Heart left ventricle (tissue), 16 donors: ENCODE measurements around the gene LIN28B. TPM values are rescaled to one million over a fixed set of nuclear protein-coding genes. Genes with fewer than 3 reads are reported as not detected.
"Not testable (repeated sequence)": the region's sequence is repeated elsewhere in the genome, so short reads cannot be mapped to it uniquely, and the experiment has no call there.

Experiments used
- ATAC-seq, 4 donors: fragments of 200-7000 bp; cut with Tn5 transposase; one replicate each; pipeline ENCODE4 v1.9.1; 2020 to 2022; ENCODE audit warnings: moderate library complexity in 4 of 4, mild to moderate bottlenecking in 3 of 4, moderate number of reproducible peaks in 1 of 4
- DNase-seq, 5 donors: peaks; one replicate each; pipeline ENCODE4 v3.0.0-alpha.2; 2020
- H3K27ac ChIP-seq, 12 donors: fragments of 200-600 bp; sonication (generic) in 4 of 12; one replicate each; pipeline versions ENCODE4 v1.5.0 to v1.8.0; 2016 to 2022; ENCODE audit warnings: mild to moderate bottlenecking in 2 of 12
- H3K27me3 ChIP-seq, 9 donors: fragments of 200-600 bp; sonication (generic) in 2 of 9; one replicate each; pipeline versions ENCODE4 v1.5.1 to v1.8.0; 2016 to 2022; ENCODE audit warnings: mild to moderate bottlenecking in 3 of 9
- H3K36me3 ChIP-seq, 9 donors: fragments of 200-600 bp; sonication (generic) in 2 of 9; one replicate each; pipeline versions ENCODE4 v1.5.0 to v1.8.0; 2018 to 2022; ENCODE audit warnings: mild to moderate bottlenecking in 2 of 9
- H3K4me1 ChIP-seq, 12 donors: fragments of 200-600 bp; sonication (generic) in 4 of 12; one replicate each; pipeline versions ENCODE4 v1.5.0 to v1.8.0; 2016 to 2022; ENCODE audit warnings: mild to moderate bottlenecking in 3 of 12
- H3K4me3 ChIP-seq, 12 donors: fragments of 200-600 bp; sonication (generic) in 4 of 12; one replicate each; pipeline versions ENCODE4 v1.5.0 to v1.8.0; 2017 to 2022; ENCODE audit warnings: mild to moderate bottlenecking in 9 of 12, moderate library complexity in 4 of 12
- H3K9me3 ChIP-seq, 12 donors: fragments of 200-600 bp; sonication (generic) in 4 of 12; one replicate each; pipeline versions ENCODE4 v1.5.0 to v1.8.0; 2016 to 2022; ENCODE audit warnings: mild to moderate bottlenecking in 1 of 12
- POLR2A ChIP-seq, 2 donors: fragments of 450-650 bp; IDR thresholded peaks; one replicate each; pipeline ENCODE4 v1.6.1; 2017; ENCODE audit warnings: antibody characterized with exemption in 2 of 2, mild to moderate bottlenecking in 2 of 2, moderate library complexity in 2 of 2
- WGBS, 4 donors: extraction: QIAGEN DNeasy Blood & Tissue Kit in 2 of 4; methylation state at CpG; one replicate each; pipeline versions ENCODE4 v1.1.5 to v1.1.7; 2013 to 2018; 5-methylcytosine and 5-hydroxymethylcytosine counted together
- intact Hi-C, 10 donors: fragments of 100-400 bp; cut with DNase I; formaldehyde crosslinking; loops; one replicate each; pipeline versions ENCODE4 v1.11.1 to v1.14.2; 2022
- polyA plus RNA-seq, 2 donors: library from polyadenylated mRNA; stranded (reverse); fragments of 200-250 nt; gene quantifications; one replicate each; pipeline ENCODE4 v1.2.3, GENCODE V29; 2013
- total RNA-seq, 9 donors: library from RNA; depleted of rRNA in 2 of 9; stranded (reverse); fragments of >200 nt in 2 of 9; fragmentation: NEBNext Ultra II Directional in 3 of 9; extraction: Animal tissue kit (Norgen Biotek cat#: 25700) in 3 of 9; gene quantifications; one replicate each; pipeline versions ENCODE4 v1.1.0 to v1.2.4, GENCODE V29; 2016 to 2023
- TF ChIP-seq, protein P1 (sequence below), 12 donors: fragments of 200-600 bp; sonication (generic) in 4 of 12; IDR thresholded peaks; one replicate each; pipeline versions ENCODE4 v1.5.0 to v1.8.0; 2018 to 2022; ENCODE audit warnings: antibody characterized with exemption in 12 of 12, mild to moderate bottlenecking in 5 of 12
- donor health status: ischemic (EF 13 %, LVEDD 7.1; RV severe dilation, severe dysfunction).
- donor health status: healthy with polysubstance abuse.
- donor health status: DM: no; HTN: yes; CAD: no.
- donor health status: DM: no; HTN: no; CAD: no.
- donor health status: ischemic (EF 25% LVEDD 6.9; RV normal size, moderate dysfunction).
- donor health status: ischemic (EF 25% LVEDD 5.7; RV mildly dilated, moderate dysfunction).
- donor health status: healthy.
- donor health status: DM: yes; HTN: yes; CAD: no.
- donor health status: ischemic (EF 35%, LVEDD 5.7; RV mildly dilated, moderate dysfunction).
- donor health status: nonischemic (EF 11% LVEDD 7.7; RV severe dilation, severe dysfunction).
- donor health status: DM: yes; HTN: yes; CAD: no.
- donor health status: PGD.
- donor health status: ischemic (EF 29% LVEDD 5.4; RV normal size, mild dysfunction).
- donor health status: nonischemic (EF 23%, LVEDD 6.1; RV moderate dilation, normal function).

Gene LIN28B
- total and polyA plus RNA-seq, 11 donors = not detected

DNA sequence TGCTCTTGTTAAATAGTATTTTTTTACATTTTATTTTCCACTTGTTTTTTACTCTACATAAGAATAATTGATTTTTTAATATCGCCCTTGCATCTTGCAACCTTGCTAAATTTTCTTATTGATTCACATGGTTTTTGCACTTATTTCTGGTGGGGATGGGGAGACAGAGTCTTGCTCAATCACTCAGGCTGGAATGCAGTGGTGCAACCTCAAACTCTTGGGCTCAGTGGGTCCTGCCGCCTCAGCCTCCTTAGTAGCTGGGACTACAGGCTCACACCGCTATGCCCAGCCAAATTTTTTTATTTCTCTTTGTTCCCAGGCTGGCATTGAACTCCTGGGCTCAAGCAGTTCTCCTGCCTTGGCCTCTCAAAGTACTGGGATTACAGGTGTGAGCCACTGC, 30.3 kb downstream of the LIN28B start:
- intact Hi-C loops = no loop called here
- 89 to 95% (median 93%) methylated on average over 3 of the region's 3 CpGs for WGBS, 4 donors
- Histone ChIP-seq H3K27me3 (no peaks in the 10 kb centered on the region), H3K4me3 (no peak overlapping the region), H3K27ac (no peak overlapping the region), H3K9me3 (no peaks in the 10 kb centered on the region), H3K4me1 (no peaks in the 10 kb centered on the region), H3K36me3 (no peaks in the 10 kb centered on the region)
- TF ChIP-seq POLR2A (IDR thresholded peaks at IDR 0.05) = no peak
- TF ChIP-seq, protein P1, sequence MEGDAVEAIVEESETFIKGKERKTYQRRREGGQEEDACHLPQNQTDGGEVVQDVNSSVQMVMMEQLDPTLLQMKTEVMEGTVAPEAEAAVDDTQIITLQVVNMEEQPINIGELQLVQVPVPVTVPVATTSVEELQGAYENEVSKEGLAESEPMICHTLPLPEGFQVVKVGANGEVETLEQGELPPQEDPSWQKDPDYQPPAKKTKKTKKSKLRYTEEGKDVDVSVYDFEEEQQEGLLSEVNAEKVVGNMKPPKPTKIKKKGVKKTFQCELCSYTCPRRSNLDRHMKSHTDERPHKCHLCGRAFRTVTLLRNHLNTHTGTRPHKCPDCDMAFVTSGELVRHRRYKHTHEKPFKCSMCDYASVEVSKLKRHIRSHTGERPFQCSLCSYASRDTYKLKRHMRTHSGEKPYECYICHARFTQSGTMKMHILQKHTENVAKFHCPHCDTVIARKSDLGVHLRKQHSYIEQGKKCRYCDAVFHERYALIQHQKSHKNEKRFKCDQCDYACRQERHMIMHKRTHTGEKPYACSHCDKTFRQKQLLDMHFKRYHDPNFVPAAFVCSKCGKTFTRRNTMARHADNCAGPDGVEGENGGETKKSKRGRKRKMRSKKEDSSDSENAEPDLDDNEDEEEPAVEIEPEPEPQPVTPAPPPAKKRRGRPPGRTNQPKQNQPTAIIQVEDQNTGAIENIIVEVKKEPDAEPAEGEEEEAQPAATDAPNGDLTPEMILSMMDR (IDR thresholded peaks at IDR 0.05) = no peak
- no peak for DNase-seq
- ATAC-seq = no peak

DNA sequence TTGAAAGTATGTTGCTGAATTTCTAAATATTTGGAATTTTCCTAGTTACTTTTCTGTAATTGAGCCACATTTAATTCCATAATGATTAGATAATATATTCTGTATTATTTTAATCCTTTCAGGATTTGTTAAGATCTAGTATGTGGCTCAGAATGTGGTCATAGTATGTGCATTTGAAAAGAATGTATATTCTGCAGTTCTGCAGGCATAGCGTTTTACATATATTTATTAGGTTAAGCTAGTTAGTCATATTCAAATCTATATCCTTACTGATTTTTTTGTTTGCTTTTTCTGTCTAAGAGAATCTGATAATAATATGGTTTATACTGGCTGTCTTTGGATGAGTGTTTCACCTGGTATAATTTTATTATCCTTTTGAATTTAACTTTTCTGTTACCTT, 33.2 kb downstream of the LIN28B start:
- intact Hi-C loops = loop anchor here in 1 of 10 donors (10.0 kb wide), 1 partner anchor 85 kb away; no protein-coding TSS in a partner anchor
- 90 to 98% (median 97%) methylated on average over 1 of the region's 1 CpG for WGBS, 4 donors
- no peaks in the 10 kb centered on the region for H3K4me1 ChIP-seq
- H3K9me3 ChIP-seq = no peaks in the 10 kb centered on the region
- DNase-seq = no peak
- no peak for ATAC-seq
- H3K4me3 ChIP-seq = no peak overlapping the region
- H3K36me3 ChIP-seq = no peaks in the 10 kb centered on the region
- no peaks in the 10 kb centered on the region for H3K27me3 ChIP-seq
- TF ChIP-seq, protein P1 (IDR thresholded peaks at IDR 0.05) = no peak
- TF ChIP-seq POLR2A (IDR thresholded peaks at IDR 0.05) = no peak
- H3K27ac ChIP-seq = no peak overlapping the region

- not testable (repeated sequence) for H3K27me3 ChIP-seq, H3K4me1 ChIP-seq, H3K27ac ChIP-seq, H3K4me3 ChIP-seq, DNase-seq, H3K36me3 ChIP-seq, ATAC-seq, H3K9me3 ChIP-seq
- intact Hi-C loops = loop anchor here in 1 of 10 donors (10.0 kb wide), 1 partner anchor 84 kb away; no protein-coding TSS in a partner anchor
- WGBS, 4 donors = 95 to 97% (median 96%) methylated on average over 30 to 37 of the region's 37 CpGs
These were observed 34.2 kb downstream of the LIN28B start for GRCh38 chr6:104991062-104991461.

- not testable (repeated sequence) for H3K4me1 ChIP-seq, H3K36me3 ChIP-seq, H3K9me3 ChIP-seq, H3K27me3 ChIP-seq, ATAC-seq, DNase-seq, H3K4me3 ChIP-seq, H3K27ac ChIP-seq
- WGBS, 4 donors = 87 to 95% (median 92%) methylated on average over 7 of the region's 7 CpGs
- intact Hi-C loops = loop anchor here in 1 of 10 donors (10.0 kb wide), 1 partner anchor 81 kb away; no protein-coding TSS in a partner anchor
These were observed 36.7 kb downstream of the LIN28B start for GRCh38 chr6:104993576-104993975.

- no peak overlapping the region for H3K4me3 ChIP-seq
- H3K36me3 ChIP-seq = no peaks in the 10 kb centered on the region
- peak overlapping the region in 1 of 12 donors; percentile 52 for H3K27ac ChIP-seq
- H3K9me3 ChIP-seq = no peaks in the 10 kb centered on the region
- intact Hi-C loops = loop anchor here in 2 of 10 donors (5.0 to 10.0 kb wide), 2 partner anchors 79 to 81 kb away; no protein-coding TSS in a partner anchor
- WGBS, 4 donors = 75 to 85% (median 81%) methylated on average over 2 of the region's 2 CpGs
- ATAC-seq (peak in 3 of 4 donors; percentile 38 to 83 (median 41)), DNase-seq (no peak)
- no peaks in the 10 kb centered on the region for H3K27me3 ChIP-seq
- peaks cover 0 to 2% (median 0%) of the 10 kb centered on the region in 12 donors for H3K4me1 ChIP-seq
- TF ChIP-seq, protein P1 (IDR thresholded peaks at IDR 0.05) = peak in 1 of 12 donors; percentile 8
- no peak for TF ChIP-seq POLR2A (IDR thresholded peaks at IDR 0.05)
These were observed 39.2 kb downstream of the LIN28B start for GRCh38 chr6:104995989-104996617.
